Panc1 (cell line): ENCODE measurements around the gene CCT7. TPM values are rescaled to one million over a fixed set of nuclear protein-coding genes. Genes with fewer than 3 reads are reported as not detected.
A peak's percentile ranks its signal among the peaks of the same experiment; 100 is the strongest.

Experiments
- ATAC-seq: fragments of 200-7000 bp; cut with Tn5 transposase; 2 replicates; pipeline ENCODE4 v1.9.1; 2020; ENCODE audit warnings: mild to moderate bottlenecking, moderate library complexity
- BruUV-seq: library from RNA; stranded (reverse); fragments of 400-500 nt; replicated peaks from 2 replicates; lab custom pipeline; 2021; lab: Mats Ljungman, UMichigan
- CTCF ChIA-PET: fragments of 300-600 bp; sonication (Branson Sonifier 250); formaldehyde crosslinking; loops from one replicate; lab custom pipeline; 2022; ENCODE audit warnings: antibody characterized with exemption; lab: Charles Lee
- POLR2A ChIA-PET: fragments of 300-600 bp; sonication (Branson Sonifier 250); formaldehyde crosslinking; loops from one replicate; lab custom pipeline; 2022; ENCODE audit warnings: antibody characterized with exemption; lab: Charles Lee
- DNase-seq: peaks from one replicate; pipeline ENCODE4 v3.0.0-alpha.2; 2010; ENCODE audit warnings: low read depth, low spot score
- H3K27ac ChIP-seq: 2 replicates; pipeline ENCODE4 v1.5.1; 2011; ENCODE audit warnings: mild to moderate bottlenecking, low read length, inconsistent platforms
- H3K27me3 ChIP-seq: fragments of 200-500 bp; sonication (Bioruptor generic); 2 replicates; pipeline ENCODE4 v1.6.0; 2014; ENCODE audit warnings: low read length, inconsistent platforms; ENCODE audit not compliant: control insufficient read depth, insufficient read depth
- H3K36me3 ChIP-seq: fragments of 200-500 bp; sonication (Bioruptor generic); 2 replicates; pipeline ENCODE4 v1.5.1; 2014; ENCODE audit warnings: inconsistent platforms, mild to moderate bottlenecking, low read length, moderate library complexity; ENCODE audit not compliant: control insufficient read depth, insufficient read depth
- H3K4me1 ChIP-seq: 2 replicates; pipeline ENCODE4 v1.5.1; 2011; ENCODE audit warnings: inconsistent platforms, mild to moderate bottlenecking, low read length, moderate library complexity; ENCODE audit not compliant: control insufficient read depth, insufficient read depth
- H3K4me3 ChIP-seq, 2 experiments: 2 replicates each; pipeline ENCODE4 v1.5.1; 2011 to 2012; ENCODE audit warnings: low read depth in 2 of 2, low read length in 2 of 2, mild to moderate bottlenecking in 2 of 2, inconsistent platforms in 1 of 2, moderate library complexity in 1 of 2
- H3K9me3 ChIP-seq: fragments of 200-500 bp; sonication (Bioruptor generic); 2 replicates; pipeline ENCODE4 v1.5.1; 2014; ENCODE audit warnings: low read depth, mild to moderate bottlenecking, inconsistent platforms, low read length, moderate library complexity; ENCODE audit not compliant: control insufficient read depth, insufficient read depth
- POLR2AphosphoS5 ChIP-seq: IDR thresholded peaks from 2 replicates; pipeline ENCODE4 v1.6.1; 2012; ENCODE audit warnings: mild to moderate bottlenecking, low read depth, low read length, moderate library complexity
- REST ChIP-seq, 2 experiments: IDR thresholded peaks; 2 replicates each; pipeline ENCODE4 v1.6.1; 2011 to 2012; ENCODE audit warnings: low read depth in 2 of 2, control low read depth in 1 of 2, low read length in 1 of 2, mild to moderate bottlenecking in 1 of 2, moderate library complexity in 1 of 2; ENCODE audit not compliant: insufficient read depth in 1 of 2
- SIN3A ChIP-seq: IDR thresholded peaks from 2 replicates; pipeline ENCODE4 v1.6.1; 2012; ENCODE audit warnings: low read depth, mild to moderate bottlenecking, low read length, moderate library complexity, borderline replicate concordance; ENCODE audit not compliant: insufficient read depth
- TCF7L2 ChIP-seq: IDR thresholded peaks from 2 replicates; pipeline ENCODE4 v1.6.1; 2011; ENCODE audit warnings: mild to moderate bottlenecking, low read depth, low read length, inconsistent platforms
- in situ Hi-C: cut with HindIII; loops from 2 replicates; pipeline ENCODE4 v1.10.0; 2016; ENCODE audit warnings: low sequenced_read_pairs, low pct_unique_long_range_greater_than_20kb
- intact Hi-C: fragments of 100-400 bp; cut with micrococcal nuclease; formaldehyde crosslinking; loops from one replicate; pipeline ENCODE4 v1.10.0; 2022; ENCODE audit not compliant: unreplicated experiment
- total RNA-seq: library from RNA; stranded (reverse); gene quantifications from one replicate; pipeline ENCODE4 v1.2.1, GENCODE V29; 2021; ENCODE audit not compliant: unreplicated experiment
- TF ChIP-seq, protein P1 (sequence below): fragments of 450-650 bp; IDR thresholded peaks from 2 replicates; pipeline ENCODE4 v1.5.1; 2017; ENCODE audit warnings: mild to moderate bottlenecking

The CCT7 gene
- total RNA-seq, 1 experiment from 2014 or later, result 426 TPM

GRCh38 chr2:73281244-73281643, 47.1 kb downstream of the CCT7 start:
- TF ChIP-seq, protein P1, sequence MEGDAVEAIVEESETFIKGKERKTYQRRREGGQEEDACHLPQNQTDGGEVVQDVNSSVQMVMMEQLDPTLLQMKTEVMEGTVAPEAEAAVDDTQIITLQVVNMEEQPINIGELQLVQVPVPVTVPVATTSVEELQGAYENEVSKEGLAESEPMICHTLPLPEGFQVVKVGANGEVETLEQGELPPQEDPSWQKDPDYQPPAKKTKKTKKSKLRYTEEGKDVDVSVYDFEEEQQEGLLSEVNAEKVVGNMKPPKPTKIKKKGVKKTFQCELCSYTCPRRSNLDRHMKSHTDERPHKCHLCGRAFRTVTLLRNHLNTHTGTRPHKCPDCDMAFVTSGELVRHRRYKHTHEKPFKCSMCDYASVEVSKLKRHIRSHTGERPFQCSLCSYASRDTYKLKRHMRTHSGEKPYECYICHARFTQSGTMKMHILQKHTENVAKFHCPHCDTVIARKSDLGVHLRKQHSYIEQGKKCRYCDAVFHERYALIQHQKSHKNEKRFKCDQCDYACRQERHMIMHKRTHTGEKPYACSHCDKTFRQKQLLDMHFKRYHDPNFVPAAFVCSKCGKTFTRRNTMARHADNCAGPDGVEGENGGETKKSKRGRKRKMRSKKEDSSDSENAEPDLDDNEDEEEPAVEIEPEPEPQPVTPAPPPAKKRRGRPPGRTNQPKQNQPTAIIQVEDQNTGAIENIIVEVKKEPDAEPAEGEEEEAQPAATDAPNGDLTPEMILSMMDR, result no peak
- TF ChIP-seq TCF7L2 (no peak), SIN3A (no peak), REST (IDR thresholded peaks at IDR 0.05; ENCODE audit: insufficient read depth in 1 of 2, low read depth in 2 of 2, low read length in 1 of 2) (no peak), POLR2AphosphoS5 (no peak)
- H3K27ac ChIP-seq, result no peak overlapping the region
- BruUV-seq, result no TSS peak
- H3K4me3 ChIP-seq, result no peak overlapping the region
- no peaks in the 10 kb centered on the region; the same call in 1 of the 2 replicates for H3K36me3 ChIP-seq
- H3K4me1 ChIP-seq, result peaks cover 9% of the 10 kb centered on the region; the same call in 1 of the 2 replicates
- ATAC-seq, result no peak
- intact Hi-C loops, result no loop called here
- DNase-seq, result no peak
- H3K27me3 ChIP-seq, result no peaks in the 10 kb centered on the region
- in situ Hi-C loops, result no loop called here
- ChIA-PET CTCF (no interaction called here), POLR2A (no interaction called here)
- no peaks in the 10 kb centered on the region for H3K9me3 ChIP-seq

- CTCF ChIA-PET, result no interaction called here
- ATAC-seq (no peak; the same call in 1 of the 2 replicates), DNase-seq (no peak)
- peak overlapping the region; percentile 68 to 73 for H3K4me3 ChIP-seq
- no peaks in the 10 kb centered on the region; the same call in 1 of the 2 replicates for H3K36me3 ChIP-seq
- H3K27ac ChIP-seq, result no peak overlapping the region
- in situ Hi-C loops, result no loop called here
- BruUV-seq, result no TSS peak
- no peaks in the 10 kb centered on the region for H3K27me3 ChIP-seq
- peaks cover 9% of the 10 kb centered on the region; the same call in 1 of the 2 replicates for H3K4me1 ChIP-seq
- POLR2A ChIA-PET, result no interaction called here
- intact Hi-C loops, result no loop called here
- TF ChIP-seq SIN3A (no peak), POLR2AphosphoS5 (no peak)
- TF ChIP-seq, protein P1, result no peak
- no peaks in the 10 kb centered on the region for H3K9me3 ChIP-seq
Measured at GRCh38 chr2:73282924-73283544, 48.9 kb downstream of the CCT7 start.
